Nephron progenitor cell (in vitro differentiated cells): ENCODE results near the gene MYL6B.

Experiments used
- DNase-seq: peaks from one replicate; pipeline ENCODE4 v3.0.0; 2021
- H3K27ac Mint-ChIP-seq: 2 replicates; pipeline ENCODE4 v1.8.0; 2021; ENCODE audit warnings: mild to moderate bottlenecking, moderate library complexity, mixed read lengths
- H3K27me3 Mint-ChIP-seq: 2 replicates; pipeline ENCODE4 v1.8.0; 2021; ENCODE audit warnings: mild to moderate bottlenecking, low read depth, mixed read lengths; ENCODE audit not compliant: poor library complexity
- H3K36me3 Mint-ChIP-seq: 2 replicates; pipeline ENCODE4 v1.8.0; 2021; ENCODE audit warnings: low read depth, mixed read lengths
- H3K4me1 Mint-ChIP-seq: 2 replicates; pipeline ENCODE4 v1.8.0; 2021; ENCODE audit warnings: mixed read lengths
- H3K4me3 Mint-ChIP-seq: 2 replicates; pipeline ENCODE4 v1.8.0; 2021; ENCODE audit warnings: mild to moderate bottlenecking, moderate library complexity, mixed read lengths
- H3K9me3 Mint-ChIP-seq: 2 replicates; pipeline ENCODE4 v1.8.0; 2021; ENCODE audit warnings: mild to moderate bottlenecking, moderate library complexity, mixed read lengths
- CTCF ChIP-seq: fragments of 200-600 bp; sonication (generic); IDR thresholded peaks from 2 replicates; pipeline ENCODE4 v1.5.0; 2021; ENCODE audit warnings: antibody characterized with exemption

The MYL6B gene

DNA sequence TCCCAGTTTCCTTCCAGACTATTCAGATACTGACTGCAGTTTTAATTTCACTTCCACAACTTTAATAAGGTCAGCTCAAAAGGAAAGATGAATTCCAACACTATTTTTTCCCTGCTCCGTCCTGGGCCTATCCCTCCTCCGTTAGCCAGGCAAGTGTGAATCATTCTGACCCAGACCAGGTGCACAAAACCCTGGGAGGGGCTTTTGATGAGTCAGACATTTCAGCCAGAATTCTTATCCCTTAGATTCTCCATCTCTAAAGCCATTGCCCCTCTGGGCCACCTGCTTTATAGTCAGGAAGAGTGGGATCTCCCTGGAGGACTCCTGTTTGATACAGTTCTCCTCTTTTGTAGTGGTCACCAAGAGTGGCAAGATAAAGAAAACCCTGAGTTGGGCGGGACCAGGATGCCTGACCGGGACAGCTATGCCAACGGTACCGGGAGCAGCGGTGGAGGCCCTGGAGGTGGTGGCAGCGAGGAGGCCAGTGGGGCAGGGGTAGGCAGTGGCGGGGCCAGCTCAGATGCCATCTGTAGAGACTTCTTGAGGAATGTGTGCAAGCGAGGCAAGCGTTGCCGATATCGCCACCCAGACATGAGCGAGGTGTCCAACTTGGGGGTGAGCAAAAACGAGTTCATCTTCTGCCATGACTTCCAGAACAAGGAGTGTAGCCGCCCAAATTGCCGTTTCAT lies 32.1 kb upstream of the MYL6B start:
- H3K4me1 Mint-ChIP-seq: peaks cover 55% of the 10 kb centered on the region

DNA sequence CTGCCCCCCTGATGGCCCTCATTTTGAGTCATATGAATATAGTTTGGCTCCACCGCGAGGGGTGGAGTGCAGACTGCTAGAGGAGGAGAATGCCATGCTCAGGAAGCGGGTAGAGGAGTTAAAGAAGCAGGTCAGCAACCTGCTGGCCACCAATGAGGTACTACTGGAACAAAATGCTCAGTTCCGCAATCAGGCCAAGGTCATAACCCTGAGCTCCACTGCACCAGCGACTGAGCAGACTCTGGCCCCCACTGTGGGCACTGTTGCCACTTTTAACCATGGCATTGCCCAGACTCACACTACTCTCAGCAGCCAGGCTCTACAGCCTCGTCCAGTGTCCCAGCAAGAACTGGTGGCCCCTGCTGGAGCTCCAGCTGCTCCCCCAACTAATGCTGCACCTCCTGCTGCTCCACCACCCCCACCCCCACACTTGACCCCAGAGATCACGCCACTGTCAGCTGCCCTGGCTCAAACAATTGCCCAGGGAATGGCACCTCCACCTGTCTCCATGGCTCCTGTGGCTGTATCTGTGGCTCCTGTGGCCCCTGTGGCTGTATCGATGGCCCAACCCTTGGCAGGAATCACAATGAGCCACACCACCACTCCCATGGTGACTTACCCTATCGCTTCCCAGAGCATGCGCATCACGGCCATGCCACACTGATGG lies 31.1 kb upstream of the MYL6B start:
- Mint-ChIP-seq H3K9me3 (no peaks in the 10 kb centered on the region), H3K4me3 (no peak overlapping the region)

More for the DNA sequence above, 32.1 kb upstream of the MYL6B start:
- Mint-ChIP-seq H3K4me3 (peak overlapping the region; percentile 98), H3K27ac (peak overlapping the region; percentile 83), H3K36me3 (peaks cover 26% of the 10 kb centered on the region), H3K27me3 (peaks cover 7% of the 10 kb centered on the region), H3K9me3 (no peaks in the 10 kb centered on the region)
- DNase-seq: no peak
- no peak for TF ChIP-seq CTCF

GRCh38 chr12:56122637-56123036 lies 29.8 kb upstream of the MYL6B start:
- peaks cover 72% of the 10 kb centered on the region for H3K4me1 Mint-ChIP-seq
- no peak overlapping the region for H3K4me3 Mint-ChIP-seq
- no peak for TF ChIP-seq CTCF
- H3K9me3 Mint-ChIP-seq: no peaks in the 10 kb centered on the region
- no peak overlapping the region for H3K27ac Mint-ChIP-seq
- H3K36me3 Mint-ChIP-seq: peaks cover 16% of the 10 kb centered on the region
- DNase-seq: no peak
- H3K27me3 Mint-ChIP-seq: peaks cover 3% of the 10 kb centered on the region

More for the DNA sequence above, 31.1 kb upstream of the MYL6B start:
- peaks cover 7% of the 10 kb centered on the region for H3K27me3 Mint-ChIP-seq
- TF ChIP-seq CTCF: no peak
- H3K27ac Mint-ChIP-seq: no peak overlapping the region
- DNase-seq: no peak
- peaks cover 60% of the 10 kb centered on the region for H3K4me1 Mint-ChIP-seq
- H3K36me3 Mint-ChIP-seq: peaks cover 26% of the 10 kb centered on the region

GRCh38 chr12:56124133-56124532 lies 28.3 kb upstream of the MYL6B start:
- H3K4me3 Mint-ChIP-seq: no peak overlapping the region
- DNase-seq: no peak
- no peaks in the 10 kb centered on the region for H3K9me3 Mint-ChIP-seq
- peaks cover 3% of the 10 kb centered on the region for H3K27me3 Mint-ChIP-seq
- TF ChIP-seq CTCF: no peak
- no peak overlapping the region for H3K27ac Mint-ChIP-seq
- H3K36me3 Mint-ChIP-seq: peaks cover 13% of the 10 kb centered on the region
- peaks cover 64% of the 10 kb centered on the region for H3K4me1 Mint-ChIP-seq

- peaks cover 16% of the 10 kb centered on the region for H3K36me3 Mint-ChIP-seq
- peaks cover 3% of the 10 kb centered on the region for H3K27me3 Mint-ChIP-seq
- no peaks in the 10 kb centered on the region for H3K9me3 Mint-ChIP-seq
- H3K4me1 Mint-ChIP-seq: peaks cover 56% of the 10 kb centered on the region
- TF ChIP-seq CTCF: no peak
- H3K27ac Mint-ChIP-seq: no peak overlapping the region
- peak overlapping the region; percentile 92 for H3K4me3 Mint-ChIP-seq
- no peak for DNase-seq
Measured at GRCh38 chr12:56126732-56127239, 25.6 kb upstream of the MYL6B start.
